NCI-H2171 treated with DMSO at 0.1 percent for 48 hours (cell line): ENCODE results near the gene ETNK2.

ENCODE experiments used
- DNase-seq: peaks from one replicate; lab custom pipeline; 2025; lab: John Stamatoyannopoulos, UW

Gene ETNK2

GRCh38 chr1:204147406-204148383, 4.1 kb downstream of the ETNK2 start:
- DNase-seq: no peak

GRCh38 chr1:204146965-204147364, 4.9 kb downstream of the ETNK2 start:
- no peak for DNase-seq

GRCh38 chr1:204146309-204146708, 5.5 kb downstream of the ETNK2 start:
- DNase-seq: no peak

- no peak for DNase-seq
These were observed 6.8 kb downstream of the ETNK2 start for GRCh38 chr1:204145033-204145504.

- DNase-seq: no peak
These were observed 8.4 kb downstream of the ETNK2 start for GRCh38 chr1:204143276-204144041.

- no peak for DNase-seq
These were observed 9.5 kb downstream of the ETNK2 start for GRCh38 chr1:204142032-204142974.

- no peak for DNase-seq
These were observed 10.7 kb downstream of the ETNK2 start for GRCh38 chr1:204141131-204141530.

GRCh38 chr1:204139952-204140351, 11.9 kb downstream of the ETNK2 start:
- DNase-seq: no peak

GRCh38 chr1:204139088-204139487, 12.8 kb downstream of the ETNK2 start:
- no peak for DNase-seq

- DNase-seq: no peak
These were observed 15.0 kb downstream of the ETNK2 start for GRCh38 chr1:204136814-204137213.

GRCh38 chr1:204134103-204134502, 17.7 kb downstream of the ETNK2 start:
- no peak for DNase-seq

- DNase-seq: no peak
These were observed 19.1 kb downstream of the ETNK2 start for GRCh38 chr1:204132718-204133117.

GRCh38 chr1:204131978-204132377, 19.9 kb downstream of the ETNK2 start:
- no peak for DNase-seq

GRCh38 chr1:204130981-204131892, 20.6 kb downstream of the ETNK2 start:
- DNase-seq: no peak

- no peak for DNase-seq
These were observed 21.7 kb downstream of the ETNK2 start for GRCh38 chr1:204130178-204130577.

GRCh38 chr1:204128964-204129896, 22.6 kb downstream of the ETNK2 start:
- DNase-seq: peak; percentile 67

GRCh38 chr1:204128464-204128963, 23.3 kb downstream of the ETNK2 start:
- no peak for DNase-seq

- peak; percentile 71 for DNase-seq
These were observed 24.1 kb downstream of the ETNK2 start for GRCh38 chr1:204127597-204128242.

- DNase-seq: no peak
These were observed 24.9 kb downstream of the ETNK2 start for GRCh38 chr1:204126956-204127355.
